ENCODE data around the gene HSPB2. TPM values are rescaled to one million over a fixed set of nuclear protein-coding genes. Genes with fewer than 3 reads are reported as not detected.

HSPB2 gene
- total and polyA plus RNA-seq, 10 of the 15 experiments (the other 5 are each of a cell fraction or from before 2014, with no cell fraction given) = not detected

GRCh38 chr11:111878385-111878848 is 34.1 kb upstream of the HSPB2 start:
- SMC1A ChIA-PET (ENCODE audit: uncharacterized antibody, unreplicated experiment) = interaction anchor here (0.5 to 1.4 kb wide), 3 partner anchors 53 to 500 kb away, joined by 3 to 4 read pairs (median 4); no protein-coding TSS in a partner anchor
- peak overlapping the region; percentile 97 for H2AFZ ChIP-seq (ENCODE audit: control insufficient read depth, low read depth, low read length)
- no peak for DNase-seq (ENCODE audit: low read depth, low spot score)
- no peaks in the 10 kb centered on the region for H3K4me1 ChIP-seq (ENCODE audit: control insufficient read depth, insufficient read depth, low read length)
- CTCF ChIA-PET = interaction anchor here (0.7 to 2.6 kb wide), 5 partner anchors 8 to 401 kb away, joined by 3 to 11 read pairs (median 4); no protein-coding TSS in a partner anchor
- RAD21 ChIA-PET (ENCODE audit: unreplicated experiment) = interaction anchor here (2.1 kb wide), 1 partner anchor 49 kb away, joined by 8 read pairs; no protein-coding TSS in a partner anchor
- H3K27me3 ChIP-seq (replicated peaks in 1 of 2; ENCODE audit: control insufficient read depth in 2 of 2, insufficient read depth in 2 of 2, low read length in 1 of 2) = no peaks in the 10 kb centered on the region
- POLR2A ChIA-PET = interaction anchor here (1.0 to 1.1 kb wide), 2 partner anchors 47 to 49 kb away, joined by 3 read pairs; no protein-coding TSS in a partner anchor
- under 1% methylated on average over 13 of the region's 13 CpGs for WGBS (ENCODE audit: insufficient coverage, insufficient replicate concordance, low lambda C conversion rate, missing lambda C conversion rate)
- BruUV-seq (replicated peaks) = TSS peak; percentile 78
- no peak for FAIRE-seq
- H3K9ac ChIP-seq (ENCODE audit: control insufficient read depth, insufficient read depth, low read length) = peak overlapping the region; percentile 76
- peak; percentile 29 for ATAC-seq
- H3K9me3 ChIP-seq (replicated peaks; ENCODE audit: control insufficient read depth, insufficient read depth, low read length) = no peaks in the 10 kb centered on the region
- peak overlapping the region; percentile 81 for H3K4me2 ChIP-seq (ENCODE audit: control insufficient read depth, insufficient read depth)
- H3K4me3 ChIP-seq = peak overlapping the region; percentile 94
- in situ Hi-C loops (cut with MboI) = loop anchor here (5.0 kb wide), 1 partner anchor 209 kb away; the partner anchor contains the start of genes SDHD and TIMM8B
- no peaks in the 10 kb centered on the region; a peak in 1 of 4 replicates for H3K36me3 ChIP-seq (ENCODE audit: control insufficient read depth in 2 of 2, insufficient read depth in 2 of 2, low read length in 1 of 2)
- peak overlapping the region; percentile 85 for H3K27ac ChIP-seq (ENCODE audit: control insufficient read depth, insufficient read depth)
- intact Hi-C loops (cut with micrococcal nuclease; ENCODE audit: unreplicated experiment) = loop anchor here (2.0 to 10.0 kb wide), 4 partner anchors 48 to 346 kb away; partner anchors contain the start of genes PTS, SDHD and TIMM8B
- H4K20me1 ChIP-seq (ENCODE audit: control insufficient read depth, insufficient read depth) = no peaks in the 10 kb centered on the region
- peaks cover 12% of the 10 kb centered on the region for H3K79me2 ChIP-seq (ENCODE audit: control insufficient read depth, insufficient read depth, low read length)
- TF ChIP-seq YBX1 (IDR thresholded peaks at IDR 0.05) (no peak), FOXK2 (IDR thresholded peaks at IDR 0.05) (peak; percentile 88; the same call in 1 of the 2 replicates), CUX1 (IDR thresholded peaks at IDR 0.05; ENCODE audit: insufficient replicate concordance, low read depth, low read length) (no peak), TARDBP (IDR thresholded peaks at IDR 0.05; ENCODE audit: borderline replicate concordance) (no peak), SREBF1 (IDR thresholded peaks at IDR 0.05; ENCODE audit: low read length) (0 out of 2 replicates have a peak, but pooled peaks have one; percentile 53), ATF7 (IDR thresholded peaks at IDR 0.05; ENCODE audit: low read depth) (peak; percentile 25; the same call in 1 of the 2 replicates), NFYA (IDR thresholded peaks at IDR 0.05; ENCODE audit: borderline replicate concordance, low read depth, low read length) (no peak), IKZF2 (IDR thresholded peaks at IDR 0.05) (no peak), MEF2A (IDR thresholded peaks at IDR 0.05; ENCODE audit: insufficient read depth, low read depth, low read length) (no peak), JUND (IDR thresholded peaks at IDR 0.05; ENCODE audit: low read depth, low read length) (peak; percentile 81; the same call in 1 of the 2 replicates), TCF7 (IDR thresholded peaks at IDR 0.05; ENCODE audit: borderline replicate concordance) (no peak), IRF4 (IDR thresholded peaks at IDR 0.05; ENCODE audit: low read depth, low read length) (no peak), ZBTB11 (CRISPR knock-in tag; IDR thresholded peaks at IDR 0.05) (no peak), POLR2AphosphoS5 (IDR thresholded peaks at IDR 0.05; ENCODE audit: low read length) (no peak), MYC (IDR thresholded peaks at IDR 0.05; ENCODE audit: insufficient read depth, insufficient read length, insufficient replicate concordance, low read length, severe bottlenecking) (peak; percentile 87), MXI1 (IDR thresholded peaks at IDR 0.05; ENCODE audit: low read depth, low read length) (no peak), CBFB (IDR thresholded peaks at IDR 0.05; ENCODE audit: low read depth) (no peak)
